ELR (cell line): ENCODE data around the gene RAB7B.

Source experiments
- DNase-seq: peaks from one replicate; pipeline ENCODE4 v3.0.0-alpha.2; 2015; ENCODE audit warnings: low read depth

Gene RAB7B

DNA sequence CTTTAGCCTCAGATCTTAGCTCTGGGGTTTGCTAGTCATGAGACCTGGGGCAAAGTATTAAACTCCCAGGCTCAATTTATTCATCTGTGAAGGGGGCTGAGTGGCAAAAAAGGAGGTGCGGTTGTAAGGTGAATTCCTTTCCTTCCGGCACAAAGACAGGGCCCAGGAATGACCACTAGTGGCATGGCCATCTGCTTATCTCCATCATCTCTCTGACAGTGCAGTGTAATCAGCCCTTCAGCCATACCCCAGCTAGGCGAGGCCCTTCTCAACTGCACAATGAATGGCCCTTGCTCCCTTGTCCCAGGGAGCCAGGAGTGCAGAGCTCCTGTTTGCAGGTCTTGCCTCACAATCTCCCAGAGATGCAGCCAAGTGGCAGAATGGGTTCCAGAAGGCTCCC lies 54.3 kb downstream of the RAB7B start:
- DNase-seq, result no peak

- no peak for DNase-seq
Measured at GRCh38 chr1:205948039-205948438, 55.2 kb downstream of the RAB7B start.

GRCh38 chr1:205947024-205947423 lies 56.2 kb downstream of the RAB7B start:
- DNase-seq, result no peak

DNA sequence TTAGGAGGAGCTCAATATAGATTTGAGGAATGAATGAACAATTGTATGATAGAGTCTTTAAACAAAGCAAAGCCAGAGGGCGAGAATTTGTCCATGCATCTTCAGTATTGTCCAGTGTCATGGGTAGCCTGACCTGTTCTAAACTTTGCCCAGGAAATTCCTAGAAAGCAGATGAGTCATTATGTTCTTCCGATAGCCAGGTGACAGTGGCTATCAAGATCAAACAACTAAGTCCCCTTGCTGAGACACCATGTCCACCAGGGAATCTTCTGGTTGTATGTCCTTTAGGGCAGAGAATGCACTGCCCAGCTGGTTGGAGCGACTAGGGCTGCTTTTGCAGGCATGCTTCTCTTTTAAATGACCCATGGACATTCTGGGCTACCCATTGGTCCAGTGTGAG lies 58.1 kb downstream of the RAB7B start:
- no peak for DNase-seq

GRCh38 chr1:205944525-205944924 lies 58.7 kb downstream of the RAB7B start:
- DNase-seq, result no peak

- DNase-seq, result no peak
Measured at GRCh38 chr1:205943245-205943644, 60.0 kb downstream of the RAB7B start, which contains the start of gene SLC26A9. SLC26A9 (minus strand) TSS chr1:205943456; CDS start chr1:205935820, 7,636 bp downstream.

GRCh38 chr1:205942631-205943159 lies 60.5 kb downstream of the RAB7B start:
- peak; percentile 37 for DNase-seq

GRCh38 chr1:205940710-205941109 lies 62.5 kb downstream of the RAB7B start:
- DNase-seq, result no peak

GRCh38 chr1:205939690-205940330 lies 63.4 kb downstream of the RAB7B start:
- DNase-seq, result peak; percentile 60

- no peak for DNase-seq
Measured at GRCh38 chr1:205938682-205939081, 64.5 kb downstream of the RAB7B start.

GRCh38 chr1:205936846-205937586 lies 66.2 kb downstream of the RAB7B start:
- peak; percentile 82 for DNase-seq

GRCh38 chr1:205936311-205936710 lies 66.9 kb downstream of the RAB7B start:
- no peak for DNase-seq

DNA sequence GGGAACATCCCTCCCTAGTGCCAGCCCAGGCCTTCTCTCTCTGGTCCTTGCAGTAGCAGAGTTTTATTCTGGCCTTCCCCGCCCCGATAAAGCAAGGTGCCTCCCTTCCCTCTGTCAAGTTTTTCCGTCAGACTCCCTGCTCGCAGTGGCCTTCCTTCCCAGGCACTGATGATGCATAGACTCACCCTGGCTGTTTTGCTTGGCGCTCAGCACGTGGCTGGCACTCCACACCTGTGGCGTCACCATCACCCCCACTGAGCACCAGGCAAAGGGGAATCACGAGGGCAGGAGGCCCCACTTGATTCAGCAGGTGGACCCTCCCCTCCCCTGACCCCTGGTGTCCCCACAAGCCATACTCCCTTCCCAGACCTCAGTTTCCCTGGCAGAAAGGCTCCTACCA lies 67.3 kb downstream of the RAB7B start:
- no peak for DNase-seq

- DNase-seq, result no peak
Measured at GRCh38 chr1:205934788-205935187, 68.4 kb downstream of the RAB7B start.

DNA sequence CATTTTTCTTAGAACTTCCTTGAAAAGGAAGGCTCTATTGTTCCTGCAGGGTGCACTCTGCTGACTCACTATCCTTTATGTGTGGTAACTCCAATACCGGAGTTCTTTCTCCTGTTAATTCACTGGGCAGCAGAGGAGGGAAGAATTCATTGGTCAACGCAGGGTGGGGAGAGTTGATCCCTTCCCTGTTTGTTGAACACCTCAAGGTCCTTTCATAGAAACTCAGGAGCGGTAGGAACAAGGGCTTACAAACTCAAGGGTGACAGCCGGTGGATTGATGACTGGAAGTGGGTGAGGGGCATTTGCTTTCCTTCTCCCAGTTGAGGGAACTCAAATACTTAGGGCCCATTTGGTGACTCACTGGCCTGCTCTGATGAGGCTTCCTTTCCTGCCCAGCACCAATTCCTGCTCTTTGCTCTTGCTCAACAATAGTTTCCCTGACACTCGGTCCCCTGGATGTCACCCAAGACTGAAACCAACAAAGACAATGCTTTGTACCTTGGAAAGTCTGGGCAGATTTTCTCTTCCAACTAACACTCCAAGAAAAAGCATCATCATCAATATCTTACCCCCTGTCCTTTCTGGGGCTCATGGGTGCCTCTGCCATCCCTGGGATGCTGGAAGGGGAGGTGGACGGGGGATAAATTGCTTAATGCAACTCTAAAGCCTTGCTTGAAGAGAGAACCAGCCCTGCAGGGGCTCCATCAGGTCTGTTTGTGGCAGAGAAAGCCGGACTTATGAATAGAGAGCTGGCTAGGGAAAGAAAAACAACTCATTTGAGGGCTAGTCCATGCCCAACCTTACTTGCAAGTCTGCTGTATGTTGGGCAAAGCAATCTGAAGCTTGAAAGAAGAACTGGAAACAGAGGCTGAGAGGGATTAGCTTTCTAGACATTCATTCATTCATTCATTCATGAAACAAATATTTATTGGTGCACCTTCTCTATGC lies 69.2 kb downstream of the RAB7B start:
- DNase-seq, result peak; percentile 86

DNA sequence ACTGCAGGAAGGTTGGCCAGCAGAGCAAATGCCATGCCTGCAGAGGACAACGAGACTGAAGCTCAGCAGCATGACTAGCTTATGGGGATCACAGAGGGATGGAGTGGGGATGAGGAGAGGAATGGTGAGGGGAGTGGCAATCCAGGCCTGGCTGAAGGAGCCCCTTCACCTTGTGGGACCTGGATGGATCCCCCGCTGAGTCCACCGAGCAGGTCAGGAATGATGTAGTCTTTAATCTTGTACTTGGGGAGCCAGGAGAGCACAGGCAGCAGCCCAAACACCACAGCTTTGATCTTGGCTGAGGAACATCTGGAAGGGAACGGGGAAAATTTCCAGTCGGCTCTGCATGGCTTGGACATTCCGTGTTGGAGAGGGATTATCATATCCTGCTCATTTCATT lies 70.4 kb downstream of the RAB7B start:
- DNase-seq, result no peak

DNA sequence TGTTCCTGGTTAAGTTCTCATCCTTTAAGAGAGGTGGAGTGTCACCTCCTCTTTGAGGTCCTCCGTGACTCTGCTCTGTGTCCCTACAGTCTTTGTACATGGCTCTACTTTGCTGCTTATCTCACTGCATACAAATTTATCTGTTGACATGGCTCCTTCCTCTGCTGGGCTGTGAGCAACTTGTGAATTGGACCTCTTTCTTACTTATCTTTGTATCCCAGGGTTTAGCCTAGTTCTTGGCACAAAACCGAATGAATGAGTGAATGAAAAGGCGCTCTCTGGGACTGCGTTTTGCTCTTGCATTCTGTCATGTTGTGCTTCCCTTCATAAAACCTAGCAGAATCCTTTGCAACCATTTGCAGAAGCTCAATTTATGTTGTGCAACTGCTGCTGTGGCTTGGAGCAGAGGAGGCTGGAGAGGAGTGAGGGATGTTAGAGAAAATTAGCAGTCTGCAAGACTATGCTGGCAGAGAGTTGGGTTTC lies 72.4 kb downstream of the RAB7B start:
- DNase-seq, result no peak

DNA sequence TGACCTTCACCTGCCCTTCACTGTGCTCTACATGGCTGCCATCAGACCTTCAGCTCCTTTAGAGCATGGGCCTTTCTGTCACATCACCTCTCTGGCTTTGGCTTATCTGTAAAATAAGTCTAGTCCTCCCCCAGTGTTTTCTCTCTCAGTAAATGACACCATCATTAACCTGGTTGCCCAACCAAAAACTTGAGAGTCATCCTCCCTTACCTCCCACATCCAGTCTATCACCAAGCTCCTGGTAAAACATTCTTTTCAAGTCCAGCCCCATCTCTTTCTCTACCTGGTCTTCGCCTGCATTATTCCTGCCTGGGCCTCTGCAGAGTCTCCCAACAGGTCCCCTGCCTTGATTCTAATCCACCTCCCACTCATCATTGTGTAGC lies 73.0 kb downstream of the RAB7B start:
- no peak for DNase-seq

DNA sequence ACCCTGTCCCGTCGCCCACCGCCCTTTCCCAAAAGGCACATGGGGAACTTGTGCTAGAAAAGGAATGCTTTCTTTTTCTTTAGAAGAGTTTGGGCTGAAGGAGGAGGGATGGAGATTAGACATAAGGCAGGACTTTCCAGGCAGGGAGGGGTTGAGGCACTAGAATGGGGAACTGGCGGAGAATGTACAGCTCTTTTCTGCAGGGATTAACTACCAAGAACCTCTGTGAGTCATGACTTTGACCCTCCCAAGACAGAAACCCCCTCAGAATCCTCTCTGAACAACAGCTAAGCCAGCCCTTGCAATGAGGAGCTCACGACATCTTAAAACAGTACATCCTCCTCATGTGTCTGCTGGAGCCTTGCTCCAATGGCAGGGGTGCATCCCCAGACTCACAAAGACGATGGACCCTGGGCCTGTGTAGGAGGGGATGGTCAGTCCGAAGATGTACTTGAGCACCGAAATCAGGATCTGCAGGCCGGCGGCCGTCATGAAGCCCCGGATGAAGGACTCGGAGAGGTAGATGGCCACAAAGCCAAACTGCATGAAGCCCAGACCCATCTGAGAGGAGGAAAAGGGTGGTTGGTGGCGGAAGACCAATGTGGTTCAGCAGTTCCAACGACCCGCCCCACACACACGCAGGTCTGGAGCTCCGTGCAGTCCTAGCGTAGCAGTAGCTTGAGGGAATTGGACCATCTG lies 73.5 kb downstream of the RAB7B start:
- DNase-seq, result no peak

DNA sequence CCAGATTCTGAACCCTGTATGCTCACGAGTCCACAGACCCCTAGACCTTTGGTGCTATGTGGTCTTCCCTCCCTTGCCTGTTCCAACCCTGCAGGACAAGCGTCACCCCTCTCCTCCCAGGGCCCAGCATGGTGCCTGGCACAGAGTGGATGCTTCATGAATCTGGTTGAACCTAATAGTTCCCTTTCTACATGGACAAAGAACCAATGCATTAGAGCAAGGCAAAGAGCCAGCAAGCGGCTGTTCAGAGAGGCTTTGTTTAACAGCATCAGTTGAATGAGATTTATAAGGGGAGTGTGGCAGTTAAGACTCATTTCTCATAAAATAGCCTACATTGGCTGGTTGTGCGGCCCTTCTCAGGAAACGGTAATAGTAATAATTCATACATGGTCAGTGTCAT lies 74.9 kb downstream of the RAB7B start:
- DNase-seq, result no peak

GRCh38 chr1:205927676-205928075 lies 75.5 kb downstream of the RAB7B start:
- DNase-seq, result no peak

GRCh38 chr1:205927247-205927646 lies 75.9 kb downstream of the RAB7B start:
- DNase-seq, result no peak
